Panc1 (cell line): ENCODE data around the gene EIF4E3. TPM values are rescaled to one million over a fixed set of nuclear protein-coding genes. Genes with fewer than 3 reads are reported as not detected.

ENCODE experiments used
- ATAC-seq: fragments of 200-7000 bp; cut with Tn5 transposase; 2 replicates; pipeline ENCODE4 v1.9.1; 2020; ENCODE audit warnings: mild to moderate bottlenecking, moderate library complexity
- BruUV-seq: library from RNA; stranded (reverse); fragments of 400-500 nt; replicated peaks from 2 replicates; lab custom pipeline; 2021; lab: Mats Ljungman, UMichigan
- CTCF ChIA-PET: fragments of 300-600 bp; sonication (Branson Sonifier 250); formaldehyde crosslinking; loops from one replicate; lab custom pipeline; 2022; ENCODE audit warnings: antibody characterized with exemption; lab: Charles Lee
- POLR2A ChIA-PET: fragments of 300-600 bp; sonication (Branson Sonifier 250); formaldehyde crosslinking; loops from one replicate; lab custom pipeline; 2022; ENCODE audit warnings: antibody characterized with exemption; lab: Charles Lee
- DNase-seq: peaks from one replicate; pipeline ENCODE4 v3.0.0-alpha.2; 2010; ENCODE audit warnings: low read depth, low spot score
- H3K27ac ChIP-seq: 2 replicates; pipeline ENCODE4 v1.5.1; 2011; ENCODE audit warnings: mild to moderate bottlenecking, low read length, inconsistent platforms
- H3K27me3 ChIP-seq: fragments of 200-500 bp; sonication (Bioruptor generic); 2 replicates; pipeline ENCODE4 v1.6.0; 2014; ENCODE audit warnings: low read length, inconsistent platforms; ENCODE audit not compliant: control insufficient read depth, insufficient read depth
- H3K36me3 ChIP-seq: fragments of 200-500 bp; sonication (Bioruptor generic); 2 replicates; pipeline ENCODE4 v1.5.1; 2014; ENCODE audit warnings: inconsistent platforms, mild to moderate bottlenecking, low read length, moderate library complexity; ENCODE audit not compliant: control insufficient read depth, insufficient read depth
- H3K4me1 ChIP-seq: 2 replicates; pipeline ENCODE4 v1.5.1; 2011; ENCODE audit warnings: inconsistent platforms, mild to moderate bottlenecking, low read length, moderate library complexity; ENCODE audit not compliant: control insufficient read depth, insufficient read depth
- H3K4me3 ChIP-seq, 2 experiments: 2 replicates each; pipeline ENCODE4 v1.5.1; 2011 to 2012; ENCODE audit warnings: low read depth in 2 of 2, low read length in 2 of 2, mild to moderate bottlenecking in 2 of 2, inconsistent platforms in 1 of 2, moderate library complexity in 1 of 2
- H3K9me3 ChIP-seq: fragments of 200-500 bp; sonication (Bioruptor generic); 2 replicates; pipeline ENCODE4 v1.5.1; 2014; ENCODE audit warnings: low read depth, mild to moderate bottlenecking, inconsistent platforms, low read length, moderate library complexity; ENCODE audit not compliant: control insufficient read depth, insufficient read depth
- CTCF ChIP-seq: fragments of 450-650 bp; IDR thresholded peaks from 2 replicates; pipeline ENCODE4 v1.5.1; 2017; ENCODE audit warnings: mild to moderate bottlenecking
- POLR2AphosphoS5 ChIP-seq: IDR thresholded peaks from 2 replicates; pipeline ENCODE4 v1.6.1; 2012; ENCODE audit warnings: mild to moderate bottlenecking, low read depth, low read length, moderate library complexity
- REST ChIP-seq, 2 experiments: IDR thresholded peaks; 2 replicates each; pipeline ENCODE4 v1.6.1; 2011 to 2012; ENCODE audit warnings: low read depth in 2 of 2, control low read depth in 1 of 2, low read length in 1 of 2, mild to moderate bottlenecking in 1 of 2, moderate library complexity in 1 of 2; ENCODE audit not compliant: insufficient read depth in 1 of 2
- SIN3A ChIP-seq: IDR thresholded peaks from 2 replicates; pipeline ENCODE4 v1.6.1; 2012; ENCODE audit warnings: low read depth, mild to moderate bottlenecking, low read length, moderate library complexity, borderline replicate concordance; ENCODE audit not compliant: insufficient read depth
- TCF7L2 ChIP-seq: IDR thresholded peaks from 2 replicates; pipeline ENCODE4 v1.6.1; 2011; ENCODE audit warnings: mild to moderate bottlenecking, low read depth, low read length, inconsistent platforms
- in situ Hi-C: cut with HindIII; loops from 2 replicates; pipeline ENCODE4 v1.10.0; 2016; ENCODE audit warnings: low sequenced_read_pairs, low pct_unique_long_range_greater_than_20kb
- intact Hi-C: fragments of 100-400 bp; cut with micrococcal nuclease; formaldehyde crosslinking; loops from one replicate; pipeline ENCODE4 v1.10.0; 2022; ENCODE audit not compliant: unreplicated experiment
- total RNA-seq: library from RNA; stranded (reverse); gene quantifications from one replicate; pipeline ENCODE4 v1.2.1, GENCODE V29; 2021; ENCODE audit not compliant: unreplicated experiment

Gene EIF4E3
- total RNA-seq, 1 experiment from 2014 or later = 0.39 TPM

GRCh38 chr3:71760140-71760539 lies 34.9 kb upstream of the EIF4E3 start:
- ATAC-seq (no peak), DNase-seq (no peak)
- POLR2A ChIA-PET = interaction anchor here (0.6 kb wide), 1 partner anchor 1127 kb away, joined by 9 read pairs; no protein-coding TSS in a partner anchor
- H3K4me1 ChIP-seq = no peaks in the 10 kb centered on the region
- no peaks in the 10 kb centered on the region for H3K36me3 ChIP-seq
- H3K27ac ChIP-seq = no peak overlapping the region
- BruUV-seq = no TSS peak
- intact Hi-C loops (no loop called here), in situ Hi-C loops (no loop called here)
- CTCF ChIA-PET = no interaction called here
- H3K9me3 ChIP-seq = no peaks in the 10 kb centered on the region
- H3K4me3 ChIP-seq = no peak overlapping the region
- peaks cover 2% of the 10 kb centered on the region; the same call in 1 of the 2 replicates for H3K27me3 ChIP-seq
- TF ChIP-seq SIN3A (no peak), REST (IDR thresholded peaks at IDR 0.05; ENCODE audit: insufficient read depth in 1 of 2, low read depth in 2 of 2, low read length in 1 of 2) (no peak), CTCF (no peak)

GRCh38 chr3:71759401-71759800 lies 34.2 kb upstream of the EIF4E3 start:
- CTCF ChIA-PET = no interaction called here
- H3K36me3 ChIP-seq = no peaks in the 10 kb centered on the region
- intact Hi-C loops = no loop called here
- no peaks in the 10 kb centered on the region for H3K4me1 ChIP-seq
- no peak overlapping the region for H3K4me3 ChIP-seq
- no peaks in the 10 kb centered on the region for H3K9me3 ChIP-seq
- in situ Hi-C loops = no loop called here
- DNase-seq = no peak
- no TSS peak for BruUV-seq
- no peak overlapping the region for H3K27ac ChIP-seq
- peaks cover 2% of the 10 kb centered on the region; the same call in 1 of the 2 replicates for H3K27me3 ChIP-seq
- TF ChIP-seq REST (IDR thresholded peaks at IDR 0.05; ENCODE audit: insufficient read depth in 1 of 2, low read depth in 2 of 2, low read length in 1 of 2) (no peak), TCF7L2 (no peak), POLR2AphosphoS5 (no peak), CTCF (no peak), SIN3A (no peak)
- ATAC-seq = no peak
- POLR2A ChIA-PET = no interaction called here
